SU-DHL-6 (cell line): ENCODE measurements around the gene IDI2.

ENCODE experiments used
- CTCF ChIP-seq: fragments of 200-600 bp; sonication (generic); IDR thresholded peaks from one replicate; pipeline ENCODE4 v1.5.1; 2017; ENCODE audit warnings: antibody characterized with exemption, mild to moderate bottlenecking, low read length, moderate library complexity; ENCODE audit not compliant: insufficient read depth, poor library complexity, severe bottlenecking
- EZH2phosphoT487 ChIP-seq: fragments of 200-600 bp; sonication (generic), shearing (Covaris generic); conservative IDR thresholded peaks from 2 replicates; pipeline ENCODE4 v1.6.1; 2018; ENCODE audit warnings: mild to moderate bottlenecking, antibody characterized with exemption, low read length, moderate library complexity, mixed read lengths

DNA sequence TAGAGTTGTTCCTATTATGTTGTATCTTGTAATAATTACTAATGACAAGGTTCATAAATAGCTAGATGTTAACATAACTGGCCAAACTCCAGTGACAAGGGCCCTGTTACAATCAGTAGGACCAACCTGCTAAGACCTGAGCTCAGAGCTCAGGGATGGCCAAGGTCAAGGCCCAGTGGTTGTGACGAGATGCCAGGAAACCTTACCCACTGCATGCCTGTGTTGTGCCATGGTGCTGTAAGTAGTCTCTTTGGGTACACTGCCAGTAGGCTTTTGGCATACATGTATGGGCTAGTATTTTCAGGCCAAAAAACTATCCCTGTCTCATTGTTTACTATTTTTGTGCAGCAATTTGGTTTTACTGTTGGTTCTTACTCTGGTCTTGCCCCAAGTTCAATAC is 7.9 kb upstream of the IDI2 start:
- TF ChIP-seq CTCF (no peak), EZH2phosphoT487 (no peak)
